Measurements from ENCODE around the gene THEMIS2. TPM values are rescaled to one million over a fixed set of nuclear protein-coding genes. Genes with fewer than 3 reads are reported as not detected.

THEMIS2 gene
- total and polyA plus RNA-seq, 9 of the 15 experiments (the other 6 are each of a cell fraction or from before 2014, with no cell fraction given), result 2.3 to 12.7 (median 8.0) TPM

GRCh38 chr1:27891196-27891889 lies 19.0 kb downstream of the THEMIS2 start (continued):
- TF ChIP-seq E4F1 (CRISPR knock-in tag; IDR thresholded peaks at IDR 0.05; ENCODE audit: borderline replicate concordance), result no peak
- TF ChIP-seq CBFB (CRISPR knock-in tag; IDR thresholded peaks at IDR 0.05), result no peak

- no TSS peak for BruUV-seq (replicated peaks)
- 73% methylated on average over 3 of the region's 3 CpGs for WGBS (ENCODE audit: insufficient coverage, low coverage, missing lambda C conversion rate)
- ChIA-PET CTCF (ENCODE audit: low intra/inter-chr PET ratio) (no interaction called here), POLR2A (interaction anchor here (1.2 kb wide), 1 partner anchor 16 kb away, joined by 4 read pairs; no protein-coding TSS in a partner anchor)
- Histone ChIP-seq H4K20me1 (replicated peaks; ENCODE audit: control insufficient read depth, insufficient read depth, low read length) (no peaks in the 10 kb centered on the region), H3K36me3 (ENCODE audit: control insufficient read depth, insufficient read depth, low read length) (peaks cover 91% of the 10 kb centered on the region), H2AFZ (ENCODE audit: low read depth, low read length) (no peak overlapping the region), H3K9me1 (ENCODE audit: control insufficient read depth, insufficient read depth, low read length) (no peaks in the 10 kb centered on the region), H3K27ac (ENCODE audit: extremely low read depth, low read depth, low read length) (no peak overlapping the region), H3K27me3 (ENCODE audit: control insufficient read depth in 2 of 2, insufficient read depth in 2 of 2, low read length in 2 of 2) (no peaks in the 10 kb centered on the region), H3K9ac (ENCODE audit: insufficient read depth in 1 of 2, low read depth in 2 of 2, low read length in 2 of 2) (no peak overlapping the region), H3K4me2 (ENCODE audit: insufficient read depth, low read length) (no peak overlapping the region), H3K79me2 (ENCODE audit: control insufficient read depth, insufficient read depth, low read length) (no peaks in the 10 kb centered on the region), H3K9me3 (replicated peaks; ENCODE audit: control insufficient read depth, insufficient read depth, low read depth, low read length) (no peaks in the 10 kb centered on the region), H3K4me3 (no peak overlapping the region), H3K4me1 (replicated peaks in 1 of 2; ENCODE audit: control insufficient read depth in 2 of 2, insufficient read depth in 2 of 2, low read length in 2 of 2) (0 out of 5 replicates have a peak, but pooled peaks cover 0 to 2% of the 10 kb centered on the region in 2 experiments)
- DNase-seq (ENCODE audit: extremely low read depth in 1 of 4, low spot score in 3 of 4) (peak in 1 of 4 experiments; percentile 6), FAIRE-seq (no peak), ATAC-seq (no peak)
- in situ Hi-C loops (cut with MboI) (no loop called here), intact Hi-C loops (cut with micrococcal nuclease) (no loop called here)
- TF ChIP-seq NFXL1 (CRISPR knock-in tag; IDR thresholded peaks at IDR 0.05), result no peak
These were observed 22.2 kb downstream of the THEMIS2 start for GRCh38 chr1:27894521-27894920.
